Spleen (tissue), 11 donors: ENCODE measurements around the gene ARMC6. TPM values are rescaled to one million over a fixed set of nuclear protein-coding genes. Genes with fewer than 3 reads are reported as not detected.

Source experiments
- DNase-seq: peaks from one replicate; pipeline ENCODE4 v3.0.0-alpha.2; 2020
- H3K27ac ChIP-seq, 8 donors: fragments of 200-600 bp; sonication (generic) in 7 of 8; 1 replicate in 4 of 8; 2 replicates in 4 of 8; pipeline versions ENCODE4 v1.5.0 to v1.8.0; 2016 to 2021; ENCODE audit warnings: inconsistent platforms in 4 of 8, mild to moderate bottlenecking in 4 of 8, moderate library complexity in 1 of 8
- H3K27me3 ChIP-seq, 7 donors: fragments of 200-600 bp; sonication (generic) in 6 of 7; replicated peaks in 1 of 7; 1 replicate in 4 of 7; 2 replicates in 3 of 7; pipeline versions ENCODE4 v1.5.0 to v1.8.0; 2016 to 2021; ENCODE audit warnings: inconsistent platforms in 3 of 7, mild to moderate bottlenecking in 1 of 7
- H3K36me3 ChIP-seq, 6 donors: fragments of 200-600 bp; sonication (generic) in 5 of 6; 1 replicate in 4 of 6; 2 replicates in 2 of 6; pipeline versions ENCODE4 v1.5.0 to v1.8.0; 2016 to 2021; ENCODE audit warnings: inconsistent platforms in 2 of 6
- H3K4me1 ChIP-seq, 6 donors: fragments of 200-600 bp; sonication (generic) in 5 of 6; 1 replicate in 3 of 6; 2 replicates in 3 of 6; pipeline versions ENCODE4 v1.5.0 to v1.8.0; 2016 to 2021; ENCODE audit warnings: inconsistent platforms in 3 of 6
- H3K4me3 ChIP-seq, 8 donors: fragments of 200-600 bp; sonication (generic) in 7 of 8; 1 replicate in 4 of 8; 2 replicates in 4 of 8; pipeline versions ENCODE4 v1.5.0 to v1.8.0; 2016 to 2021; ENCODE audit warnings: inconsistent platforms in 4 of 8, mild to moderate bottlenecking in 4 of 8, moderate library complexity in 2 of 8
- H3K9me3 ChIP-seq, 8 donors: fragments of 200-600 bp; sonication (generic) in 7 of 8; 1 replicate in 4 of 8; 2 replicates in 4 of 8; pipeline versions ENCODE4 v1.5.0 to v1.8.0; 2016 to 2021; ENCODE audit warnings: inconsistent platforms in 4 of 8
- CTCF ChIP-seq, 11 experiments: fragments of 200-600 bp in 7 of 11; fragments of 450-650 bp in 4 of 11; sonication (generic) in 4 of 11; IDR thresholded peaks in 8 of 11; conservative IDR thresholded peaks in 3 of 11; 1 replicate in 7 of 11; 2 replicates in 4 of 11; pipeline versions ENCODE4 v1.4.0 to v1.8.0; 2016 to 2021; ENCODE audit warnings: antibody characterized with exemption in 11 of 11, inconsistent platforms in 4 of 11, mild to moderate bottlenecking in 1 of 11
- POLR2A ChIP-seq, 3 donors: fragments of 450-650 bp; IDR thresholded peaks; one replicate each; pipeline ENCODE4 v1.5.1; 2017; ENCODE audit warnings: antibody characterized with exemption in 3 of 3, mild to moderate bottlenecking in 1 of 3
- POLR2AphosphoS5 ChIP-seq, 3 donors: sonication (generic); formaldehyde crosslinking; IDR thresholded peaks; one replicate each; pipeline ENCODE4 v1.5.1; 2017; ENCODE audit warnings: antibody characterized with exemption in 3 of 3
- WGBS, 5 donors: extraction: QIAGEN DNeasy Blood & Tissue Kit in 3 of 5; methylation state at CpG; one replicate each; pipeline versions ENCODE4 v1.1.5 to v1.1.7; 2013 to 2018; 5-methylcytosine and 5-hydroxymethylcytosine counted together
- intact Hi-C: fragments of 100-400 bp; cut with DNase I; formaldehyde crosslinking; loops from one replicate; pipeline ENCODE4 v1.15.0; 2023; ENCODE audit warnings: low total_unique reads
- polyA plus RNA-seq, 3 donors: library from polyadenylated mRNA; stranded (reverse); fragments of 200-250 nt; gene quantifications; one replicate each; pipeline ENCODE4 v1.2.1, GENCODE V29; 2013
- total RNA-seq, 7 donors: library from RNA; depleted of rRNA in 3 of 7; stranded (reverse); fragments of >200 nt in 3 of 7; fragmentation: NEBNext Ultra II Directional in 4 of 7; extraction: Animal tissue kit (Norgen Biotek cat#: 25700) in 4 of 7; gene quantifications; one replicate each; pipeline versions ENCODE4 v1.1.0 to v1.2.1, GENCODE V29; 2016 to 2021
- donor health status: healthy with polysubstance abuse.
- donor health status: DM: no; HTN: no; CAD: no; lungs with moderate emphysema.
- donor health status: DM: no; HTN: no; CAD: no.
- donor health status: Bipolar disorder and iron deficiency.
- donor health status: healthy.
- donor health status: DM: no; HTN: no; CAD: no.
- donor health status: DM: yes; HTN: yes; CAD: no.

The ARMC6 gene
- total and polyA plus RNA-seq, 10 donors = 17.2 to 29.0 (median 25.6) TPM

- peaks cover 0 to 100% (median 68%) of the 10 kb centered on the region in 6 donors for H3K36me3 ChIP-seq
- WGBS, 5 donors = 88 to 99% (median 97%) methylated on average over 11 to 15 of the region's 15 CpGs
- intact Hi-C loops = no loop called here
These were observed 21.0 kb downstream of the ARMC6 start for GRCh38 chr19:19054315-19054938.

GRCh38 chr19:19054939-19055440, 21.6 kb downstream of the ARMC6 start:
- WGBS, 5 donors = 96 to 98% (median 97%) methylated on average over 9 to 19 of the region's 19 CpGs
- H3K27me3 ChIP-seq = no peaks in the 10 kb centered on the region
- no peaks in the 10 kb centered on the region for H3K4me1 ChIP-seq
- peaks cover 0 to 100% (median 64%) of the 10 kb centered on the region in 6 donors for H3K36me3 ChIP-seq
- no peak for DNase-seq
- TF ChIP-seq POLR2AphosphoS5 (IDR thresholded peaks at IDR 0.05) (no peak), CTCF (IDR thresholded peaks at IDR 0.05 in 8 of 11, conservative IDR thresholded peaks at IDR 0.05 in 3 of 11) (no peak), POLR2A (IDR thresholded peaks at IDR 0.05) (no peak)
- no peaks in the 10 kb centered on the region for H3K9me3 ChIP-seq
- no peak overlapping the region for H3K27ac ChIP-seq
- intact Hi-C loops = no loop called here
- no peak overlapping the region for H3K4me3 ChIP-seq

More at GRCh38 chr19:19054315-19054938, 21.0 kb downstream of the ARMC6 start:
- no peak overlapping the region for H3K27ac ChIP-seq
- H3K9me3 ChIP-seq = no peaks in the 10 kb centered on the region
- no peak for DNase-seq
- H3K27me3 ChIP-seq = no peaks in the 10 kb centered on the region
- no peaks in the 10 kb centered on the region for H3K4me1 ChIP-seq
- no peak for TF ChIP-seq CTCF (IDR thresholded peaks at IDR 0.05 in 8 of 11, conservative IDR thresholded peaks at IDR 0.05 in 3 of 11)
- no peak for TF ChIP-seq POLR2AphosphoS5 (IDR thresholded peaks at IDR 0.05)
- TF ChIP-seq POLR2A (IDR thresholded peaks at IDR 0.05) = no peak
- H3K4me3 ChIP-seq = no peak overlapping the region

GRCh38 chr19:19055701-19056100, 22.3 kb downstream of the ARMC6 start:
- no peak for DNase-seq
- TF ChIP-seq POLR2A (IDR thresholded peaks at IDR 0.05) (no peak), CTCF (IDR thresholded peaks at IDR 0.05 in 8 of 11, conservative IDR thresholded peaks at IDR 0.05 in 3 of 11) (no peak), POLR2AphosphoS5 (IDR thresholded peaks at IDR 0.05) (no peak)
- no peaks in the 10 kb centered on the region for H3K9me3 ChIP-seq
- intact Hi-C loops = no loop called here
- H3K36me3 ChIP-seq = peaks cover 0 to 100% (median 58%) of the 10 kb centered on the region in 6 donors
- H3K4me1 ChIP-seq = no peaks in the 10 kb centered on the region
- H3K27me3 ChIP-seq = no peaks in the 10 kb centered on the region
- no peak overlapping the region for H3K4me3 ChIP-seq
- WGBS, 5 donors = 92 to 97% (median 95%) methylated on average over 7 to 13 of the region's 13 CpGs
- no peak overlapping the region for H3K27ac ChIP-seq

- WGBS, 5 donors = 79 to 91% (median 85%) methylated on average over 8 to 9 of the region's 9 CpGs
- Histone ChIP-seq H3K4me1 (no peaks in the 10 kb centered on the region), H3K27me3 (no peaks in the 10 kb centered on the region), H3K4me3 (no peak overlapping the region), H3K27ac (no peak overlapping the region), H3K36me3 (peaks cover 0 to 94% (median 53%) of the 10 kb centered on the region in 6 donors), H3K9me3 (no peaks in the 10 kb centered on the region)
- TF ChIP-seq CTCF (IDR thresholded peaks at IDR 0.05 in 8 of 11, conservative IDR thresholded peaks at IDR 0.05 in 3 of 11) (no peak), POLR2A (IDR thresholded peaks at IDR 0.05) (no peak), POLR2AphosphoS5 (IDR thresholded peaks at IDR 0.05) (no peak)
- no peak for DNase-seq
- intact Hi-C loops = no loop called here
These were observed 23.4 kb downstream of the ARMC6 start for GRCh38 chr19:19056636-19057275.
